LHCN-M2 (cell line): Measurements from ENCODE around the gene ZNF511. TPM values are rescaled to one million over a fixed set of nuclear protein-coding genes. Genes with fewer than 3 reads are reported as not detected.

ENCODE experiments used
- DNase-seq: peaks from one replicate; pipeline ENCODE4 v3.0.0-alpha.2; 2012; ENCODE audit warnings: low read depth
- total RNA-seq: library from RNA; depleted of rRNA; stranded (reverse); fragments of >200 nt; gene quantifications from 2 replicates; pipeline ENCODE4 v1.2.3, GENCODE V29; 2014

The ZNF511 gene
- total RNA-seq, 1 experiment from 2014 or later, result 33.8 TPM

- DNase-seq, result peak; percentile 87
These were observed 15.6 kb upstream of the ZNF511 start for GRCh38 chr10:133292919-133293809.

GRCh38 chr10:133293810-133294119 is 14.9 kb upstream of the ZNF511 start:
- DNase-seq, result no peak

GRCh38 chr10:133294189-133294588 is 14.5 kb upstream of the ZNF511 start:
- no peak for DNase-seq

- DNase-seq, result no peak
These were observed 13.0 kb upstream of the ZNF511 start for GRCh38 chr10:133295426-133296320.

GRCh38 chr10:133297504-133297903 is 11.2 kb upstream of the ZNF511 start:
- no peak for DNase-seq

GRCh38 chr10:133298466-133298865 is 10.2 kb upstream of the ZNF511 start:
- DNase-seq, result no peak

GRCh38 chr10:133299224-133299623 is 9.5 kb upstream of the ZNF511 start:
- no peak for DNase-seq

- DNase-seq, result no peak
These were observed 9.0 kb upstream of the ZNF511 start for GRCh38 chr10:133299738-133300137.

- DNase-seq, result no peak
These were observed 6.5 kb upstream of the ZNF511 start for GRCh38 chr10:133302230-133302629.

GRCh38 chr10:133303206-133303605 is 5.5 kb upstream of the ZNF511 start:
- no peak for DNase-seq

- DNase-seq, result no peak
These were observed 2.6 kb upstream of the ZNF511 start for GRCh38 chr10:133306097-133306476.

GRCh38 chr10:133306941-133307379 is 1.8 kb upstream of the ZNF511 start:
- no peak for DNase-seq

- peak; percentile 63 for DNase-seq
These were observed 816 bp upstream of the ZNF511 start for GRCh38 chr10:133307776-133308420.

GRCh38 chr10:133309100-133309719 is 496 bp downstream of the ZNF511 start:
- peak; percentile 82 for DNase-seq

- no peak for DNase-seq
These were observed 1.1 kb downstream of the ZNF511 start for GRCh38 chr10:133309720-133310398.

- no peak for DNase-seq
These were observed 1.7 kb downstream of the ZNF511 start for GRCh38 chr10:133310399-133310755.

- no peak for DNase-seq
These were observed 2.1 kb downstream of the ZNF511 start for GRCh38 chr10:133310789-133311188.

- no peak for DNase-seq
These were observed 2.9 kb downstream of the ZNF511 start for GRCh38 chr10:133311570-133311969.

GRCh38 chr10:133312016-133312768 is 3.5 kb downstream of the ZNF511 start:
- no peak for DNase-seq

GRCh38 chr10:133312769-133313145 is 4.0 kb downstream of the ZNF511 start:
- no peak for DNase-seq
